B cell (primary cell): Measurements from ENCODE around the gene CASZ1. TPM values are rescaled to one million over a fixed set of nuclear protein-coding genes. Genes with fewer than 3 reads are reported as not detected.

Source experiments
- ATAC-seq: fragments of 200-7000 bp; cut with Tn5 transposase; one replicate; pipeline ENCODE4 v1.10.0; 2021; ENCODE audit warnings: low read depth, mild to moderate bottlenecking, moderate number of reproducible peaks, moderate library complexity
- CTCF ChIA-PET: fragments of 350-600 bp; sonication (Branson Sonifier 250); formaldehyde crosslinking; loops from one replicate; lab custom pipeline; 2021; ENCODE audit warnings: antibody characterized with exemption, inconsistent platforms; lab: Charles Lee
- POLR2A ChIA-PET: fragments of 350-600 bp; sonication (Branson Sonifier 250); formaldehyde crosslinking; loops from one replicate; lab custom pipeline; 2021; ENCODE audit warnings: antibody characterized with exemption; lab: Charles Lee
- DNase-seq: peaks from one replicate; pipeline ENCODE4 v3.0.0; 2013
- H2AFZ ChIP-seq: 2 replicates; pipeline ENCODE4 v1.6.1; 2012; ENCODE audit warnings: mild to moderate bottlenecking, low read depth, low read length; ENCODE audit not compliant: insufficient read depth, poor library complexity, severe bottlenecking
- H3K27ac ChIP-seq, 2 donors: 1 replicate in 1 of 2; 2 replicates in 1 of 2; pipeline ENCODE4 v1.5.1; 2012 to 2013; ENCODE audit warnings: low read length in 2 of 2, mild to moderate bottlenecking in 2 of 2, moderate library complexity in 1 of 2
- H3K27me3 ChIP-seq, 4 experiments: fragments of 200-600 bp in 1 of 4; sonication (generic) in 1 of 4; replicated peaks in 1 of 4; 1 replicate in 2 of 4; 2 replicates in 2 of 4; pipeline versions ENCODE4 v1.6.1 to v1.7.0; 2013 to 2016; ENCODE audit warnings: low read length in 3 of 4, mild to moderate bottlenecking in 2 of 4, mixed read lengths in 1 of 4, moderate library complexity in 1 of 4; ENCODE audit not compliant: insufficient read depth in 4 of 4, control insufficient read depth in 3 of 4; ENCODE audit errors: control extremely low read depth in 1 of 4
- H3K36me3 ChIP-seq, 2 experiments: replicated peaks in 1 of 2; 1 replicate in 1 of 2; 2 replicates in 1 of 2; pipeline versions ENCODE4 v1.6.1 to v1.7.1; 2013; ENCODE audit warnings: low read length in 1 of 2; ENCODE audit not compliant: insufficient read depth in 2 of 2, control insufficient read depth in 1 of 2; ENCODE audit errors: control extremely low read depth in 1 of 2, extremely low read depth in 1 of 2
- H3K4me1 ChIP-seq, 2 donors: fragments of 200-600 bp in 1 of 2; sonication (generic) in 1 of 2; 1 replicate in 1 of 2; 2 replicates in 1 of 2; pipeline versions ENCODE4 v1.5.1 to v1.6.1; 2013 to 2017; ENCODE audit warnings: low read length in 2 of 2; ENCODE audit not compliant: control insufficient read depth in 2 of 2, insufficient read depth in 2 of 2
- H3K4me2 ChIP-seq: replicated peaks from 2 replicates; pipeline ENCODE3; 2012; ENCODE audit warnings: mild to moderate bottlenecking, low read depth, low read length; ENCODE audit not compliant: poor library complexity, severe bottlenecking
- H3K4me3 ChIP-seq, 5 experiments: fragments of 200-600 bp in 1 of 5; sonication (generic) in 1 of 5; 1 replicate in 3 of 5; 2 replicates in 2 of 5; pipeline versions ENCODE4 v1.5.1 to v1.7.0; 2011 to 2016; ENCODE audit warnings: low read length in 4 of 5, mild to moderate bottlenecking in 4 of 5, low read depth in 2 of 5, control low read depth in 1 of 5, moderate library complexity in 1 of 5; ENCODE audit not compliant: insufficient read depth in 1 of 5; ENCODE audit errors: control extremely low read depth in 1 of 5, extremely low read depth in 1 of 5
- H3K79me2 ChIP-seq: fragments of 200-600 bp; sonication (generic); one replicate; pipeline ENCODE4 v1.6.0; 2016; ENCODE audit warnings: low read length; ENCODE audit not compliant: control insufficient read depth, insufficient read depth
- H3K9ac ChIP-seq: fragments of 200-600 bp; sonication (generic); 2 replicates; pipeline ENCODE4 v1.6.1; 2017; ENCODE audit warnings: mild to moderate bottlenecking, low read length, moderate library complexity
- H3K9me3 ChIP-seq, 3 donors: one replicate each; pipeline versions ENCODE4 v1.6.1 to v1.7.1; 2013; ENCODE audit warnings: low read length in 2 of 3; ENCODE audit not compliant: control insufficient read depth in 2 of 3, insufficient read depth in 1 of 3; ENCODE audit errors: control extremely low read depth in 1 of 3
- H4K20me1 ChIP-seq: 2 replicates; pipeline ENCODE4 v1.6.0; 2012; ENCODE audit warnings: mild to moderate bottlenecking, low read length; ENCODE audit not compliant: insufficient read depth, control insufficient read depth, poor library complexity, severe bottlenecking
- H3K27ac Mint-ChIP-seq: one replicate; pipeline ENCODE4 v1.8.0; 2021; ENCODE audit warnings: mixed read lengths
- H3K27me3 Mint-ChIP-seq: one replicate; pipeline ENCODE4 v1.8.0; 2021; ENCODE audit warnings: mixed read lengths
- H3K4me1 Mint-ChIP-seq: one replicate; pipeline ENCODE4 v1.8.0; 2021; ENCODE audit warnings: mixed read lengths
- H3K4me3 Mint-ChIP-seq: one replicate; pipeline ENCODE4 v1.8.0; 2021; ENCODE audit warnings: mixed read lengths
- H3K9me3 Mint-ChIP-seq: one replicate; pipeline ENCODE4 v1.8.0; 2022; ENCODE audit warnings: mixed read lengths; ENCODE audit not compliant: insufficient read depth
- CTCF ChIP-seq: fragments of 200-600 bp; IDR thresholded peaks from one replicate; pipeline ENCODE4 v1.8.0; 2022; ENCODE audit warnings: antibody characterized with exemption, mild to moderate bottlenecking
- EZH2 ChIP-seq: IDR thresholded peaks from 2 replicates; pipeline ENCODE4 v1.6.1; 2012; ENCODE audit warnings: borderline replicate concordance, low read depth, mild to moderate bottlenecking, moderate library complexity, low read length; ENCODE audit not compliant: insufficient read depth, poor library complexity, severe bottlenecking
- WGBS: methylation state at CpG from one replicate; pipeline ENCODE4 v1.1.5; 2013; ENCODE audit warnings: missing lambda C conversion rate; ENCODE audit not compliant: insufficient coverage; 5-methylcytosine and 5-hydroxymethylcytosine counted together
- intact Hi-C: fragments of 100-400 bp; cut with micrococcal nuclease; formaldehyde crosslinking; loops from one replicate; pipeline ENCODE4 v1.10.0; 2022
- polyA plus RNA-seq: library from polyadenylated mRNA; depleted of rRNA; stranded (reverse); fragments of >200 nt; gene quantifications from 2 replicates; pipeline ENCODE4 v1.2.3, GENCODE V29; 2012
- total RNA-seq, 2 donors: library from RNA; stranded (reverse); fragments of 120-200 nt in 1 of 2; gene quantifications; 1 replicate in 1 of 2; 2 replicates in 1 of 2; pipeline versions ENCODE4 v1.2.3 to v1.2.4, GENCODE V29; 2013 to 2022

CASZ1 gene
- total and polyA plus RNA-seq, 2 donors (not counting 1 experiment from before 2014, with no cell fraction given): 9.5 to 27.2 TPM

- Histone ChIP-seq H3K4me1 (no peaks in the 10 kb centered on the region), H3K4me2 (no peak overlapping the region), H2AFZ (no peak overlapping the region), H3K79me2 (no peaks in the 10 kb centered on the region), H4K20me1 (no peaks in the 10 kb centered on the region), H3K27ac (no peak overlapping the region), H3K9ac (no peak overlapping the region), H3K4me3 (no peak overlapping the region), H3K36me3 (no peaks in the 10 kb centered on the region), H3K9me3 (no peaks in the 10 kb centered on the region), H3K27me3 (peaks cover 0 to 20% (median 6%) of the 10 kb centered on the region in 4 experiments)
- H3K27ac Mint-ChIP-seq: no peak overlapping the region
- POLR2A ChIA-PET: no interaction called here
- no peaks in the 10 kb centered on the region for H3K9me3 Mint-ChIP-seq
- no peak for ATAC-seq
- WGBS: 23% methylated on average over 27 of the region's 31 CpGs
- intact Hi-C loops: no loop called here
- CTCF ChIA-PET: no interaction called here
- H3K27me3 Mint-ChIP-seq: peaks cover 43% of the 10 kb centered on the region
- DNase-seq: no peak
- H3K4me3 Mint-ChIP-seq: no peak overlapping the region
- H3K4me1 Mint-ChIP-seq: no peaks in the 10 kb centered on the region
- TF ChIP-seq EZH2 (no peak), CTCF (no peak)
These were observed 39.5 kb upstream of the CASZ1 start for GRCh38 chr1:10835822-10836421.

GRCh38 chr1:10835421-10835820 lies 39.0 kb upstream of the CASZ1 start:
- no peak overlapping the region for H3K4me2 ChIP-seq
- no peaks in the 10 kb centered on the region for H4K20me1 ChIP-seq
- peaks cover 0 to 20% (median 6%) of the 10 kb centered on the region in 4 experiments for H3K27me3 ChIP-seq
- H3K9me3 ChIP-seq: no peaks in the 10 kb centered on the region
- no peak overlapping the region for H3K4me3 ChIP-seq
- H3K4me1 ChIP-seq: no peaks in the 10 kb centered on the region
- no peak overlapping the region for H3K27ac ChIP-seq
- CTCF ChIA-PET: no interaction called here
- Mint-ChIP-seq H3K27ac (no peak overlapping the region), H3K27me3 (peaks cover 47% of the 10 kb centered on the region), H3K4me3 (no peak overlapping the region), H3K4me1 (no peaks in the 10 kb centered on the region), H3K9me3 (no peaks in the 10 kb centered on the region)
- POLR2A ChIA-PET: no interaction called here
- ATAC-seq (no peak), DNase-seq (no peak)
- intact Hi-C loops: no loop called here
- H2AFZ ChIP-seq: no peak overlapping the region
- no peak for TF ChIP-seq CTCF
- no peaks in the 10 kb centered on the region for H3K36me3 ChIP-seq
- 24% methylated on average over 7 of the region's 12 CpGs for WGBS
- no peak overlapping the region for H3K9ac ChIP-seq
- no peaks in the 10 kb centered on the region for H3K79me2 ChIP-seq
